Stimulated activated CD4-positive, alpha-beta T cell treated with anti-CD3 and anti-CD28 coated beads, Interleukin-1b, Interleukin-23, amount 100 ng/mL, for 24 hours (primary cell): Measurements from ENCODE around the gene INPP5D.
A peak's percentile ranks its signal among the peaks of the same experiment; 100 is the strongest.
"Not testable (repeated sequence)": the region's sequence is repeated elsewhere in the genome, so short reads cannot be mapped to it uniquely, and the experiment has no call there.

ENCODE experiments used
- DNase-seq, 4 experiments: peaks; one replicate each; pipeline ENCODE4 v3.0.0-alpha.2; 2020; ENCODE audit warnings: low read depth in 4 of 4, low spot score in 1 of 4

The INPP5D gene

GRCh38 chr2:233052517-233052916 is 7.6 kb upstream of the INPP5D start:
- not testable (repeated sequence) for DNase-seq

DNA sequence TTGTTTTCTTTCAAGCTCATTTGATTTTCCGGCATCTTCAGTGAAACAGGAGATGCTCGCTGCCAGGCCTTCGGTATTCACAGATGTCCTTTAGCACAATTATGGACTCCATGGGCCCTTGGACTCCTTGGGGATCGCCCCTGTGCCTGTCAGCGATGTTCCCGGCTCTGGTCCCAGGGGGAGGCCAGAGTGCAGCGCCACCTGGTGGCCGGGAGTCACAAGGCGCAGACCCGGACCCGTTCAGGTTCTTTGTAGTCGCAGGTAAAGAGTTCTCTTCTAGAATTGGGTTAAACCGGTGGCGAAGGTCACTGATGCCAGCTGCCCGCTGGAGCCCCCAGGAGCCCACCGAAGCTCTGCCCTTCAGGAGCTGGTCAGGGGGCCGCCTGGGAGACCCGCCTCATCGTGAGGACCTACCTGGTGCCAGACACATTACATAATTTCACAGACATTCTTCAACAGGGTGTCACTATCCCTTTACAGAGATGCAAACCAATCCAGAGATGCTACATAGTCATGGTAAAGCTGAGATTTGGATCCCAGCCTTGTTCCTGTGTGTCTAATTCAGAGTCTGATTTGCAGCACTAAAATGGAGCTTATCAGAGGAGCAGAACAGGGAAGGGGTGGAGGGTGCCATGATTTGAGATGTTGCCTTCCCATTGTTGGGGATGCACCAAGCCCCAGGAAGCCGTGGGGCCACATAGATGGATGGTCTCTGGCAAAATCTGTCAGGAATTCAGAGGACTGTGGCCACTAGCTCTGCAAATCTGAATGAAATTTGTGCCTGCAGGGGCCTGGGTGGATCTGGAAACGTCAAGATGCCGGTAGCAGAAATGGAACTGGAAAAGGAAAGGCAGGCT is 6.0 kb upstream of the INPP5D start:
- peak; percentile 56 to 78 (median 66) for DNase-seq

DNA sequence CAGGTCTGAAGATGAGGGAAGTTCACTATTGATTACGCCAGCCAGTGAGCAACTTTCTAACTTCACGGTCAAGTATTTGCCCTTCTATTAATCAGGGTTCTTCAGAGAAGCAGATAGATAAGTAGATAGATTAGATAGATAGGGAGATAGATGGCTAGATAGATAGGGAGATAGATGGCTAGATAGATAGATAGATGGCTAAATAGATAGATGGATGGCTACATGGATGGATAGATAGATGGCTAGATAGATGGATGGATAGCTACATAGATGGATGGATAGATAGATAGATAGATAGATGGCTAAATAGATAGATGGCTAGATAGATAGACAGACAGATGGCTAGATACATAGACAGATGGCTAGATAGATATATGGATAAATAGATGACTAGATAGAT is 4.8 kb upstream of the INPP5D start:
- DNase-seq = no peak

- DNase-seq = no peak
Observed at GRCh38 chr2:233056961-233057605, 3.1 kb upstream of the INPP5D start.

GRCh38 chr2:233058717-233059546 is 1.2 kb upstream of the INPP5D start:
- DNase-seq = no peak

DNA sequence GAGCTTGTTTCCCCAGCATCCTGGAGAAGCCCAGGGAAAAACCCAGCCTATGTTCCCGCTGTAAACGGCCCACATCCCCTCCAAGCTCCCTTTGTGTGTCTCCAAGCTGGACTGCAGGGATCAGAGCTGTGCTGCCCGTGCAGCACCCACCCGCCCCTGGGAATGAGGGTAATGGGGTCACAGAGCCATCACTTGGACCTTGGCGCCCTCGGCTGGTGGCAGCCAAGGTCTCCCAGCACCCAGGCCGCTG is 670 bp upstream of the INPP5D start:
- no peak for DNase-seq

GRCh38 chr2:233060501-233060979 is 398 bp downstream of the INPP5D start:
- no peak for DNase-seq

DNA sequence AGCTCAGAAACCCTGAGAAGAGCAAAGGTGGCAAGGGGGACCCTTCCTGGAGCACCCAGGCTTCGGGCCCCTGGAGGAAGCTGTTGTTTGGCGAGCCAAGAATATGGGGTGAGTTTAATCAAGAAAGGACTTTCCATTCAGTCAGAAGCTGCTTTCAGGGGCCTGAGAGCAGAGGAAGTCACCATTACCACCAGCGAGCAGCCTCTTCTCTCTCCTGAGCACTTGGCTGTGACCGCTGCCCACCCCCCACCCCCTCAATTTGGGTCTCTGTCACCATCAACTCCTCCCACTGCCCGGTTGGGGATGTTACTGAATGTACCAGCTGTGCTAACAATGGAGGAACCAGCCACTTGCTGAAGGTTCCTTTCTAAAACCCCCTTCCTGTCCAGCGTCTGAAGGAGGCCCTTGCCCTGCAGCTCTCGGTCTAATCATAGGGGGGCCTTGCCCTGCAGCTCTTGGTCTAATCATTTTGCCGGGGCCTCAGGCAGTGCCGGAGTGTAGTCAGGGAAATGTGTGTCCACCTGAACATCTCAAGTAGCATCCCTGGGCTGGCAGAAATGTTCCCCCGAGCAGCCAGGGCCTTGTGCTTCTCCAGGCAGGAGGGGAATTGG is 943 bp downstream of the INPP5D start:
- DNase-seq = no peak

- DNase-seq = no peak
Observed at GRCh38 chr2:233061591-233062450, 1.7 kb downstream of the INPP5D start.

DNA sequence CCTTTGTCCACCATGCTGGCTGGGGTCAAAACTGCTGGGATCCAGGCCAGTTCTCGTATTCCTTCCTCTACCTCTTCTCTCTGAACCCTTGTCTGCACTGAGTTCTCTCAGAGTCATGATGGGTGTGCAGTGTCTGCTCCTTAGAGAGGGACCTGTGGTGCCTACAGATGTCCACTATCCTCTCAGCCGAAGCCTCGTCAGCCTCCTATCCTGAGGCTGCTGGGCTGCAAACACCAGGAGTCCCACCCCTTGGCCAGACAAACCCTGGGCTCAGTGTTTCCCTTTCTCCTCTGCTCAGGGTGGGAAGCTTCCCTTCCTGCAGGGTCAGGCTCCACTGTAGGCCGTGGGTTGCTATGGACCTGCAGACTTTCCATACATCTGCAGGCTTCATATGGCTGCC is 2.3 kb downstream of the INPP5D start:
- no peak for DNase-seq

DNA sequence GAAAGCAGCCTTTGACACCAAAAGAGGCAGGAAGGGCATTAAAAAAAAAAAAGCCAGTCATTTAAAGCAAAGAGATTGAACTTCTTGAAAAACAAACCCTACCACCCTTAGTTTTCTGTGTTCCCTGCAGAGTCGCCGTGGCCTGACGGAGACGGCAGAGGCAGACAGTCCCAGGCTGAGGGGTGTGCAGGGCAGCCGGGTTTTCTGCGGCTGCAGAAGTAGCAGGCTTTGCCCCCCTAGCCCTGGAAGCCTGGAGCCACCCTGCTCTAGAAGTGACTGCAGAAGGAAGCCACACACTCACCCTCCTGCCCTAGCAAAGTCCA is 2.8 kb downstream of the INPP5D start:
- DNase-seq = no peak

- no peak for DNase-seq
Observed at GRCh38 chr2:233063269-233063975, 3.3 kb downstream of the INPP5D start.

GRCh38 chr2:233063976-233064411 is 3.9 kb downstream of the INPP5D start:
- DNase-seq = no peak

- DNase-seq = no peak
Observed at GRCh38 chr2:233064530-233065199, 4.5 kb downstream of the INPP5D start.

GRCh38 chr2:233065200-233065589 is 5.1 kb downstream of the INPP5D start:
- not testable (repeated sequence) for DNase-seq

DNA sequence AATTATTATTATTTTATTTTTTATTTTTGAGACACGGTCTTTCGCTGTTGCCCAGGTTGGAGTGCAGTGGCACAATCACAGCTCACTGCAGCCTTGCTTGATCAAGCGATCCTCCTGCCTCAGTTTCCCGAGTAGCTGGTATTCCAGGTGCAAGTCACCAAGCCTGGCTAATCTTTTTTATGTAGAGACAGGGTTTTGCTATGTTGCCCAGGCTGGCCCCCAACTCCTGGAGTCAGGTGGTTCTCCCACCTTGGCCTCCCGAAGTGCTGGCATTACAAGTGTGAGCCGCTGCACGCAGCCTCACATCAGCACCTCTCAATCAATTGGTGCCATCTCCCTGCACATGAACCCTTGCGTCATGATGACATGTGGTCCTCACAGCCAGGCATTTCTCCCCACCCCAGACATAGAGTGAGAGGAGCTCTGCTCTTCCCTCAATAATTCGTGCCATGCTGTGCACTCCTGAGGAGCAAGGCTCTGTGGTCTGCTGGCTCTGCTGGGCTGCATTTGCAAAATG is 5.9 kb downstream of the INPP5D start:
- DNase-seq = no peak

DNA sequence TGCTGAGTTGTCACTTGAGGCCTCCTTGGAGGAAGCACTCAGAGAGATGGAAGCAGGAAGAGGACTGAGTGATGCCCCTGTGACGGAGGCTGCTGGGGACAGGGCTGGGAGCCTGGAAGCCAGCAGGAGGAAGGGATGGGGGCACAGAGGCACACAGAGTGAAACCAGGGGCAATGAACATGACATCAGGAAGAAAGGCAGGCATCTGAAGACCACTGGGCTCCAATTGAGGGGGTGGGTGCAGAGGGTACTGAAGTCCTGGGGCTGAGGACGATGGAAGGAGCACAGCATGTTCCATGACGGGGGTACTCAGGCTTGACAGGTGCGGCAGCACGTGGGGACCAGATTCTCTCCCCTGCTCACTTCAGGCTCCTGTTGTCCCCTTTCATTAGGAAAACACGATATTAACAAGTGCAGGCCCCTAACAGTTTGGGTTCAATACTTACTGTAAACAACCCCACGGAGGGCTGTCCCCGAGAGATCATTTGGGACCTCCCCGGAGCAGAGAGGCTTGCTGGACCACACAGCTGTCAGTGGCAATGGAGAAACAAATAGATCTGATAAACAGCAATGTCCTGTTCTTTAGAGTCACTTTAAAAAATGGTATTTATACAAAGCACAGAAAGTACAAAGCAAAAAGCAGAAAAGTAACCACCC is 8.7 kb downstream of the INPP5D start:
- no peak for DNase-seq

DNA sequence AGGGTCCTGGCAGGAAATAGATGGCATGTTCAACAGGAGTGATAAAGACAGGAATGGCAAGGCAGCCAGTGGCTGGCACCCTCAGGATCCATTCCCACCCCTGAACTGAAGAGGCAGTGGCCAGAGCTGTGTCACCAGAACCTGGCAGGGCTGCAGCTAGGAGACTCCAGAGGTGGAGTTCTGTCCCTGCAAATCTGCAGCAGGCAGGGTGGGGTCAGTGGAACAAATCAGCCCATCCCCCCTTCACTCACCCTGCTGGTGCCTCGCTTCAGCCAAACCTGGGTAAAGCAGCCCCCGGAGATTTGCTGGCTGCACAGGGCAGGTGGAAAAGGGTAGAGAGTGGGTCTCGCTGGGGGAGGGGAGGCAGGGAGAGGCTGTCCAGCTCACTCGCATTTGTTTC is 12.7 kb downstream of the INPP5D start:
- DNase-seq = no peak

DNA sequence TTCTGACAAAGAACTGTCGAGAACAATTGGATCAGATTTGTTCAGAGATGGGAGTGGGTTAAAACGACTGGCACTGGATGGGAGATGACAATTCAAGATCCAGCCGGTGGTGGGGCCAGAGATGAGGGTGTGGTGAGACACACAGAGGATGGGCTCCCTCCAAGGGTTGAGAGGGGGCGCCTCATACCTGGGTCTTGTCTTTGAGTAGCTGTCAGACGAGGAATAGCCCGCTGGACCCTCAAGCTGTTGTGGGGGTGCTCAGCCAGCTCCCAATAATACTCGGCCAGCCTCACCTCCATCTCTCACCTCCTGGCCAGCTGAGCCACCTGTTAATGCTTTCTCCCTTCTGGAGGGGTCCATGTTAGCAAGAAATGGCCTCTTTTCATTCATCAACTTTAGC is 14.0 kb downstream of the INPP5D start:
- DNase-seq = no peak
